ENCODE measurements around the gene BCAT1.

- no peak for TF ChIP-seq CTCF (IDR thresholded peaks at IDR 0.05 in 2 of 3, conservative IDR thresholded peaks at IDR 0.05 in 1 of 3; ENCODE audit: borderline replicate concordance in 1 of 3, insufficient read depth in 1 of 3, low read depth in 2 of 3, low read length in 2 of 3)
- TF ChIP-seq POLR2AphosphoS5 (IDR thresholded peaks at IDR 0.05; ENCODE audit: low read depth, low read length): no peak
- no peak for TF ChIP-seq YY1 (IDR thresholded peaks at IDR 0.05; ENCODE audit: extremely low read depth, insufficient replicate concordance, low read depth, low read length)
- no peak for TF ChIP-seq REST (IDR thresholded peaks at IDR 0.05; ENCODE audit: low read depth)
- no peak for TF ChIP-seq ZFX (IDR thresholded peaks at IDR 0.05)
- TF ChIP-seq POLR2A (IDR thresholded peaks at IDR 0.05; ENCODE audit: borderline replicate concordance, extremely low read depth, insufficient read depth, insufficient read length): no peak
- no peak for TF ChIP-seq MAX (IDR thresholded peaks at IDR 0.05)
- TF ChIP-seq RAD21 (IDR thresholded peaks at IDR 0.05; ENCODE audit: low read depth): no peak
- TF ChIP-seq JUND (IDR thresholded peaks at IDR 0.05): no peak
- no peak for TF ChIP-seq ZNF274 (IDR thresholded peaks at IDR 0.05; ENCODE audit: low read depth, low read length)
- TF ChIP-seq EZH2 (IDR thresholded peaks at IDR 0.05): no peak
- TF ChIP-seq EZH2phosphoT487 (IDR thresholded peaks at IDR 0.05; ENCODE audit: borderline replicate concordance): no peak
- no peak for TF ChIP-seq SIN3A (IDR thresholded peaks at IDR 0.05; ENCODE audit: low read depth)
- TF ChIP-seq CEBPB (IDR thresholded peaks at IDR 0.05; ENCODE audit: low read depth): no peak
These were observed 173.8 kb downstream of the BCAT1 start for GRCh38 chr12:24775073-24775472.

All from HCT116 (cell line).